Transverse colon (tissue), 4 donors: Measurements from ENCODE around the gene PTCSC3. TPM values are rescaled to one million over a fixed set of nuclear protein-coding genes. Genes with fewer than 3 reads are reported as not detected.

Experiments
- DNase-seq: peaks from one replicate; pipeline ENCODE4 v3.0.0-alpha.2; 2019
- H3K27ac ChIP-seq, 4 donors: fragments of 200-600 bp; sonication (generic); 2 replicates each; pipeline ENCODE4 v1.5.1; 2016 to 2018; ENCODE audit warnings: inconsistent platforms in 4 of 4
- H3K27me3 ChIP-seq: fragments of 200-600 bp; sonication (generic); 2 replicates; pipeline ENCODE4 v1.5.1; 2017; ENCODE audit warnings: inconsistent platforms
- H3K36me3 ChIP-seq, 4 donors: fragments of 200-600 bp; sonication (generic); 2 replicates each; pipeline ENCODE4 v1.5.1; 2017 to 2019; ENCODE audit warnings: inconsistent platforms in 4 of 4
- H3K4me1 ChIP-seq, 4 donors: fragments of 200-600 bp; sonication (generic); 2 replicates each; pipeline ENCODE4 v1.5.1; 2017 to 2020; ENCODE audit warnings: inconsistent platforms in 4 of 4
- H3K4me3 ChIP-seq, 4 donors: fragments of 200-600 bp; sonication (generic); 1 replicate in 1 of 4; 2 replicates in 3 of 4; pipeline versions ENCODE4 v1.5.1 to v1.6.1; 2017 to 2019; ENCODE audit warnings: inconsistent platforms in 4 of 4
- H3K9me3 ChIP-seq, 2 donors: fragments of 200-600 bp; sonication (generic); 2 replicates each; pipeline ENCODE4 v1.5.1; 2017 to 2019; ENCODE audit warnings: inconsistent platforms in 2 of 2
- CTCF ChIP-seq, 5 experiments: fragments of 200-600 bp in 3 of 5; fragments of 450-650 bp in 2 of 5; sonication (generic) in 3 of 5; IDR thresholded peaks; 1 replicate in 2 of 5; 2 replicates in 3 of 5; pipeline ENCODE4 v1.5.1; 2016 to 2017; ENCODE audit warnings: antibody characterized with exemption in 5 of 5, inconsistent platforms in 3 of 5, mild to moderate bottlenecking in 2 of 5, moderate library complexity in 1 of 5
- EP300 ChIP-seq: sonication (generic); formaldehyde crosslinking; IDR thresholded peaks from one replicate; pipeline ENCODE4 v1.6.1; 2017; ENCODE audit warnings: antibody characterized with exemption, low read depth
- POLR2A ChIP-seq: fragments of 450-650 bp; IDR thresholded peaks from one replicate; pipeline ENCODE4 v1.6.1; 2016; ENCODE audit warnings: antibody characterized with exemption, mild to moderate bottlenecking, moderate library complexity
- POLR2AphosphoS5 ChIP-seq, 3 donors: sonication (generic); formaldehyde crosslinking; IDR thresholded peaks; one replicate each; pipeline ENCODE4 v1.6.1; 2016; ENCODE audit warnings: antibody characterized with exemption in 3 of 3
- WGBS, 2 donors: methylation state at CpG; one replicate each; pipeline ENCODE4 v1.1.5; 2018; ENCODE audit warnings: low coverage in 1 of 2; 5-methylcytosine and 5-hydroxymethylcytosine counted together
- in situ Hi-C, 4 donors: fragments of 200-750 bp; cut with MboI; loops; one replicate each; pipeline versions ENCODE4 v1.15.0 to v1.15.1; 2017; ENCODE audit warnings: low sequenced_read_pairs in 3 of 4, low pct_ligation_motif_present in 1 of 4, low pct_unique_long_range_greater_than_20kb in 1 of 4
- intact Hi-C: fragments of 100-400 bp; cut with DNase I; formaldehyde crosslinking; loops from one replicate; pipeline ENCODE4 v1.15.1; 2023; ENCODE audit warnings: low total_unique reads
- total RNA-seq, 4 donors: library from RNA; depleted of rRNA; stranded (reverse); fragments of >200 nt; gene quantifications; one replicate each; pipeline ENCODE4 v1.1.0, GENCODE V29; 2016

PTCSC3 gene
- total RNA-seq, 4 donors from 2014 or later: not detected

GRCh38 chr14:36163451-36163850 is 13.1 kb downstream of the PTCSC3 start:
- in situ Hi-C loops: no loop called here
- 73 to 80% methylated on average over 5 of the region's 5 CpGs for WGBS, 2 donors
- TF ChIP-seq POLR2AphosphoS5 (IDR thresholded peaks at IDR 0.05): no peak
- no peak for TF ChIP-seq POLR2A
- TF ChIP-seq CTCF (IDR thresholded peaks at IDR 0.05): no peak
- TF ChIP-seq EP300: no peak

GRCh38 chr14:36162267-36162666 is 14.3 kb downstream of the PTCSC3 start:
- Histone ChIP-seq H3K9me3 (no peaks in the 10 kb centered on the region), H3K27me3 (peaks cover 3% of the 10 kb centered on the region), H3K27ac (no peak overlapping the region), H3K36me3 (no peaks in the 10 kb centered on the region), H3K4me1 (peaks cover 0 to 2% (median 0%) of the 10 kb centered on the region in 4 donors), H3K4me3 (no peak overlapping the region)
- intact Hi-C loops: no loop called here
- 59 to 80% methylated on average over 2 to 6 of the region's 9 CpGs for WGBS, 2 donors
- DNase-seq: peak; percentile 11
- in situ Hi-C loops: no loop called here
- TF ChIP-seq POLR2A (no peak), EP300 (no peak), POLR2AphosphoS5 (IDR thresholded peaks at IDR 0.05) (no peak), CTCF (IDR thresholded peaks at IDR 0.05) (no peak)

More at GRCh38 chr14:36163451-36163850, 13.1 kb downstream of the PTCSC3 start:
- H3K36me3 ChIP-seq: no peaks in the 10 kb centered on the region
- H3K9me3 ChIP-seq: no peaks in the 10 kb centered on the region
- intact Hi-C loops: no loop called here
- H3K27ac ChIP-seq: no peak overlapping the region
- peaks cover 0 to 2% (median 0%) of the 10 kb centered on the region in 4 donors for H3K4me1 ChIP-seq
- no peak for DNase-seq
- peaks cover 3% of the 10 kb centered on the region for H3K27me3 ChIP-seq
- no peak overlapping the region for H3K4me3 ChIP-seq

DNA sequence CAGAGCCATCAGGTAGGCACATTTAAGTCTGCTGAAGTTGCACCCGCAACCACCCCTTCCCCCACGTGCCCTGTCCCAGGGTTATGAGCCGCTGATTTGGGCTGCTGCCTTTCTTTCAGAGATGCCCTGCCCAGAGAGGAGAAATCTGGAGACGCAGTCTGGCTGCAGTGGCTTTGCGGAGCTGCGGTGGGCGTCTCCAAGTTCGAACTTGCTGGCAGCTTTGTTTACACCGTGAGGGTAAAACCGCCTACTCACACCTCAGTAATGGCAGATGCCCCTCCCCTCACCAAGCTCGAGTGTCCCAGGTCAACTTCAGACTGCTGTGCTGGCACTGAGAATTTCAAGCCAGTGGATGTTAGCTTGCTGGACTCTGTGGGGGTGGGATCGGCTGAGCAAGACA is 14.7 kb downstream of the PTCSC3 start:
- 93% methylated on average over 10 of the region's 12 CpGs; no CpG with 5 or more reads in 1 of the 2 donors for WGBS, 2 donors
- TF ChIP-seq POLR2A (no peak), POLR2AphosphoS5 (IDR thresholded peaks at IDR 0.05) (no peak), EP300 (no peak), CTCF (IDR thresholded peaks at IDR 0.05) (no peak)
- intact Hi-C loops (no loop called here), in situ Hi-C loops (no loop called here)
- Histone ChIP-seq H3K4me3 (peak overlapping the region in 1 of 4 donors; percentile 6), H3K36me3 (no peaks in the 10 kb centered on the region), H3K9me3 (no peaks in the 10 kb centered on the region), H3K27ac (no peak overlapping the region), H3K27me3 (peaks cover 3% of the 10 kb centered on the region), H3K4me1 (peaks cover 0 to 2% (median 0%) of the 10 kb centered on the region in 4 donors)
- DNase-seq: peak; percentile 10

DNA sequence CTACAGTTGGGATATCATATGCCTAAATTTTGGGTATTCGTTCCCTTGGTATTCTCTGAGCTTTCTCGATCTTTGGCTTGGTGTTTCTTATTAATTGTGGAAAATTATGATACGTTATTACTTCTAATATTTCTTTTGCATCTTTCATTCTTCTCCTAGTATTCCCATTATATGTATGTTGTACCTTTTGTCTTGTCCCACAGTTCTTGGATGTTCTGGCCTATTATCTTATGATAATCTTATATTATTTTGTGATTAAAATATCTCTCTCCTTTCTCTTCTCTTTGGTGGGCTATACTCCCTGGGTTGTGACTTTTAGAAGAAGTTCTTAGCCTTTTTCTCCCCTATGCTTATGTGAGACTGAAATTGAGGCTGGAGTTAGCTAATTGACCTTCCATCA is 25.2 kb downstream of the PTCSC3 start:
- no peak for DNase-seq
- H3K4me1 ChIP-seq: no peaks in the 10 kb centered on the region
- in situ Hi-C loops: no loop called here
- WGBS, 2 donors: 79 to 87% methylated on average over 2 to 3 of the region's 3 CpGs
- no peaks in the 10 kb centered on the region for H3K27me3 ChIP-seq
- TF ChIP-seq CTCF (IDR thresholded peaks at IDR 0.05) (no peak), EP300 (no peak), POLR2AphosphoS5 (IDR thresholded peaks at IDR 0.05) (no peak), POLR2A (no peak)
- intact Hi-C loops: no loop called here
- H3K36me3 ChIP-seq: no peaks in the 10 kb centered on the region
- H3K27ac ChIP-seq: no peak overlapping the region
- H3K4me3 ChIP-seq: no peak overlapping the region
- no peaks in the 10 kb centered on the region for H3K9me3 ChIP-seq
